Gastrocnemius medialis (tissue), 4 donors: ENCODE data around the gene PRDM16.

Source experiments
- POLR2A ChIP-seq, 2 donors: fragments of 450-650 bp; IDR thresholded peaks; one replicate each; pipeline ENCODE4 v1.6.1; 2017; ENCODE audit warnings: antibody characterized with exemption in 2 of 2, mild to moderate bottlenecking in 2 of 2, moderate library complexity in 2 of 2
- TF ChIP-seq, protein P1 (sequence below), 5 experiments: fragments of 450-650 bp in 3 of 5; fragments of 200-600 bp in 2 of 5; sonication (generic) in 2 of 5; IDR thresholded peaks in 4 of 5; conservative IDR thresholded peaks in 1 of 5; 1 replicate in 4 of 5; 2 replicates in 1 of 5; pipeline ENCODE4 v1.5.1; 2016 to 2019; ENCODE audit warnings: antibody characterized with exemption in 5 of 5, mild to moderate bottlenecking in 3 of 5, moderate library complexity in 3 of 5

DNA sequence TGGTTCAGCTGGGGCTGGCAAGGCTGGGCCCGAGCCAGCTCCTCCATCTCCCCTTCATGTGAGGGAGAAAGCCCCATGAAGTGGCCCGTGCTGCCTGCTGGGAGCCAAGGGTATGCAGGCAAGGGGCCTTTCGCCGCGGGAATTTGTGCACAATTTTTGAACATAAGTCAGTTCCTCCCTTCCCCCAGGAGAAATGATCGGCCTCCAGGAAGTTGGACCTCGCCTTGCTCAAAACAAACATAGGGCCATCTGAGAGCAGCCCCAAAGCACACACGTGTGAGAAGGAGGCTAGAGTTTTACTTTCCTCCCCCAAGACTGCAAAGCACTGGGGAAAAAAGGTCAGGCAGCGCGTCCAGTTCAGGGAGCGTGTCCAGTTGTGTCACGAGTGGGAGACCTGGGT is 64.7 kb downstream of the PRDM16 start:
- TF ChIP-seq, protein P1, sequence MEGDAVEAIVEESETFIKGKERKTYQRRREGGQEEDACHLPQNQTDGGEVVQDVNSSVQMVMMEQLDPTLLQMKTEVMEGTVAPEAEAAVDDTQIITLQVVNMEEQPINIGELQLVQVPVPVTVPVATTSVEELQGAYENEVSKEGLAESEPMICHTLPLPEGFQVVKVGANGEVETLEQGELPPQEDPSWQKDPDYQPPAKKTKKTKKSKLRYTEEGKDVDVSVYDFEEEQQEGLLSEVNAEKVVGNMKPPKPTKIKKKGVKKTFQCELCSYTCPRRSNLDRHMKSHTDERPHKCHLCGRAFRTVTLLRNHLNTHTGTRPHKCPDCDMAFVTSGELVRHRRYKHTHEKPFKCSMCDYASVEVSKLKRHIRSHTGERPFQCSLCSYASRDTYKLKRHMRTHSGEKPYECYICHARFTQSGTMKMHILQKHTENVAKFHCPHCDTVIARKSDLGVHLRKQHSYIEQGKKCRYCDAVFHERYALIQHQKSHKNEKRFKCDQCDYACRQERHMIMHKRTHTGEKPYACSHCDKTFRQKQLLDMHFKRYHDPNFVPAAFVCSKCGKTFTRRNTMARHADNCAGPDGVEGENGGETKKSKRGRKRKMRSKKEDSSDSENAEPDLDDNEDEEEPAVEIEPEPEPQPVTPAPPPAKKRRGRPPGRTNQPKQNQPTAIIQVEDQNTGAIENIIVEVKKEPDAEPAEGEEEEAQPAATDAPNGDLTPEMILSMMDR (IDR thresholded peaks at IDR 0.05 in 4 of 5, conservative IDR thresholded peaks at IDR 0.05 in 1 of 5), result no peak
- no peak for TF ChIP-seq POLR2A (IDR thresholded peaks at IDR 0.05)
